ENCODE results near the gene SERPINE2. TPM values are rescaled to one million over a fixed set of nuclear protein-coding genes. Genes with fewer than 3 reads are reported as not detected.

Gene SERPINE2
- polyA plus RNA-seq, 1 experiment: 24.0 TPM

DNA sequence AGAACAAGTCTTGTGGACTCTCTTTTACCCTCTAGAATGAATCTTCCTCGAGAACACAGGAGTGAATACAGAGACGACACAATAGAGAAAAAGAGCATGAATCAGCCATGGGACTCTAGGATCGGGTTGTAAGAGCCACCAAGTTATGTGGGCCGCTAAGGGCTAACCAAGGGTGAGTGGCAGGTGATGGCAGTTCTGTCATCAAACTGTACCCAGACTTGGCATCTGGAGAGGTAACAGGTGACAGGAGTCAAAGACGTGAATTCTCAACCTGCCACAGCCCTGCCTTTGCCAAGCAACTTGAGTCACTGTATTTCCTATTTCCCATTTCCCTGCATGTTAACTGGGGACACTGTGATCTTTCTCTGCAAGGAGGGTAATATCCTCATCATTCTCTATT is 11.2 kb downstream of the SERPINE2 start:
- Histone ChIP-seq H3K4me3 (ENCODE audit: low read depth, low read length) (no peak overlapping the region), H3K27me3 (ENCODE audit: control insufficient read depth, insufficient read depth, low read length) (no peaks in the 10 kb centered on the region), H3K9me3 (ENCODE audit: control insufficient read depth, insufficient read depth, low read length) (no peaks in the 10 kb centered on the region; the same call in 1 of the 2 replicates), H3K27ac (ENCODE audit: low read depth, low read length) (no peak overlapping the region)
- ChIA-PET POLR2A (no interaction called here), CTCF (no interaction called here)
- DNase-seq (ENCODE audit: low read depth, low spot score): no peak
- TF ChIP-seq, protein P1, sequence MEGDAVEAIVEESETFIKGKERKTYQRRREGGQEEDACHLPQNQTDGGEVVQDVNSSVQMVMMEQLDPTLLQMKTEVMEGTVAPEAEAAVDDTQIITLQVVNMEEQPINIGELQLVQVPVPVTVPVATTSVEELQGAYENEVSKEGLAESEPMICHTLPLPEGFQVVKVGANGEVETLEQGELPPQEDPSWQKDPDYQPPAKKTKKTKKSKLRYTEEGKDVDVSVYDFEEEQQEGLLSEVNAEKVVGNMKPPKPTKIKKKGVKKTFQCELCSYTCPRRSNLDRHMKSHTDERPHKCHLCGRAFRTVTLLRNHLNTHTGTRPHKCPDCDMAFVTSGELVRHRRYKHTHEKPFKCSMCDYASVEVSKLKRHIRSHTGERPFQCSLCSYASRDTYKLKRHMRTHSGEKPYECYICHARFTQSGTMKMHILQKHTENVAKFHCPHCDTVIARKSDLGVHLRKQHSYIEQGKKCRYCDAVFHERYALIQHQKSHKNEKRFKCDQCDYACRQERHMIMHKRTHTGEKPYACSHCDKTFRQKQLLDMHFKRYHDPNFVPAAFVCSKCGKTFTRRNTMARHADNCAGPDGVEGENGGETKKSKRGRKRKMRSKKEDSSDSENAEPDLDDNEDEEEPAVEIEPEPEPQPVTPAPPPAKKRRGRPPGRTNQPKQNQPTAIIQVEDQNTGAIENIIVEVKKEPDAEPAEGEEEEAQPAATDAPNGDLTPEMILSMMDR (IDR thresholded peaks at IDR 0.05; ENCODE audit: low read depth, low read length): no peak

- TF ChIP-seq, protein P1 (IDR thresholded peaks at IDR 0.05; ENCODE audit: low read depth, low read length): no peak
- H3K9me3 ChIP-seq (ENCODE audit: control insufficient read depth, insufficient read depth, low read length): no peaks in the 10 kb centered on the region; the same call in 1 of the 2 replicates
- no peak overlapping the region for H3K27ac ChIP-seq (ENCODE audit: low read depth, low read length)
- no peak for DNase-seq (ENCODE audit: low read depth, low spot score)
- ChIA-PET CTCF (interaction anchor here (1.2 kb wide), 1 partner anchor 33 kb away, joined by 4 read pairs; no protein-coding TSS in a partner anchor), POLR2A (no interaction called here)
- H3K4me3 ChIP-seq (ENCODE audit: low read depth, low read length): no peak overlapping the region
- H3K27me3 ChIP-seq (ENCODE audit: control insufficient read depth, insufficient read depth, low read length): no peaks in the 10 kb centered on the region
Measured at GRCh38 chr2:224027070-224027469, 12.0 kb downstream of the SERPINE2 start.

GRCh38 chr2:224025874-224026273 is 13.2 kb downstream of the SERPINE2 start:
- POLR2A ChIA-PET: no interaction called here
- no peak overlapping the region for H3K27ac ChIP-seq (ENCODE audit: low read depth, low read length)
- CTCF ChIA-PET: interaction anchor here (1.3 to 2.6 kb wide), 2 partner anchors 19 to 32 kb away, joined by 3 to 13 read pairs; no protein-coding TSS in a partner anchor
- H3K9me3 ChIP-seq (ENCODE audit: control insufficient read depth, insufficient read depth, low read length): no peaks in the 10 kb centered on the region; the same call in 1 of the 2 replicates
- no peak for DNase-seq (ENCODE audit: low read depth, low spot score)
- no peak overlapping the region for H3K4me3 ChIP-seq (ENCODE audit: low read depth, low read length)
- no peaks in the 10 kb centered on the region for H3K27me3 ChIP-seq (ENCODE audit: control insufficient read depth, insufficient read depth, low read length)
- TF ChIP-seq, protein P1 (IDR thresholded peaks at IDR 0.05; ENCODE audit: low read depth, low read length): no peak

GRCh38 chr2:224024270-224024669 is 14.8 kb downstream of the SERPINE2 start:
- POLR2A ChIA-PET: no interaction called here
- no peak for DNase-seq (ENCODE audit: low read depth, low spot score)
- H3K27me3 ChIP-seq (ENCODE audit: control insufficient read depth, insufficient read depth, low read length): no peaks in the 10 kb centered on the region
- H3K9me3 ChIP-seq (ENCODE audit: control insufficient read depth, insufficient read depth, low read length): no peaks in the 10 kb centered on the region; the same call in 1 of the 2 replicates
- CTCF ChIA-PET: interaction anchor here (1.5 to 2.6 kb wide), 2 partner anchors 16 to 31 kb away, joined by 3 to 13 read pairs; no protein-coding TSS in a partner anchor
- TF ChIP-seq, protein P1 (IDR thresholded peaks at IDR 0.05; ENCODE audit: low read depth, low read length): no peak
- H3K4me3 ChIP-seq (ENCODE audit: low read depth, low read length): no peak overlapping the region
- no peak overlapping the region for H3K27ac ChIP-seq (ENCODE audit: low read depth, low read length)

DNA sequence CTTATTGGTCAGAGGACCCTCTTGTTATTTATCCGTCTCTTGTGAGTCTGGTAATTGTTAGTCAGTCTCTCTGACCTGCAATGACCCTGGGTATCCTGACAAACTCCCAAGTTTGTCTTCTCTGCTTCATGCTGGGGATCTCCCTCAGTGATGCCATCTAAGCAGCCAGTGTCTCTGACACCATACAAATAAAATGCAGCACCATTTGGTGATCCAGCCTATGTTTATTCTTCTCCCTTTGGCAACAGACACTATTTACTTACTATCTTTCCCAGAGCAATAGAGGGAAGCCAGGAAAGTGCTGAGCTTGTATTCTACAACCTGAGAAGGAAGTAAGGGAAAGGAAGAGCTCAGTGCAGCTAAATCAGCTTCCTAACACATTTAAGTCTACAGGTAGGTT is 15.9 kb downstream of the SERPINE2 start:
- H3K9me3 ChIP-seq (ENCODE audit: control insufficient read depth, insufficient read depth, low read length): no peaks in the 10 kb centered on the region; the same call in 1 of the 2 replicates

More for the DNA sequence above, 15.9 kb downstream of the SERPINE2 start:
- ChIA-PET POLR2A (no interaction called here), CTCF (interaction anchor here (0.7 kb wide), 1 partner anchor 173 kb away, joined by 3 read pairs; no protein-coding TSS in a partner anchor)
- TF ChIP-seq, protein P1 (IDR thresholded peaks at IDR 0.05; ENCODE audit: low read depth, low read length): no peak
- no peak overlapping the region for H3K27ac ChIP-seq (ENCODE audit: low read depth, low read length)
- no peaks in the 10 kb centered on the region for H3K27me3 ChIP-seq (ENCODE audit: control insufficient read depth, insufficient read depth, low read length)
- H3K4me3 ChIP-seq (ENCODE audit: low read depth, low read length): no peak overlapping the region
- no peak for DNase-seq (ENCODE audit: low read depth, low spot score)
